IMR-90 (cell line): ENCODE data around the gene GRM4. TPM values are rescaled to one million over a fixed set of nuclear protein-coding genes. Genes with fewer than 3 reads are reported as not detected.

ENCODE experiments used
- ATAC-seq: fragments of 200-7000 bp; cut with Tn5 transposase; 2 replicates; pipeline ENCODE4 v1.9.1; 2020; ENCODE audit warnings: low read depth, mild to moderate bottlenecking, moderate library complexity
- BruUV-seq: library from RNA; stranded (reverse); fragments of 400-500 nt; replicated peaks from 2 replicates; lab custom pipeline; 2021; lab: Mats Ljungman, UMichigan
- CTCF ChIA-PET: fragments of 300-600 bp; formaldehyde crosslinking; extraction: SDS; loops from one replicate; lab custom pipeline; 2021; ENCODE audit warnings: antibody characterized with exemption; lab: Yijun Ruan, JAX
- POLR2A ChIA-PET: fragments of 300-600 bp; sonication (Branson Sonifier 250); formaldehyde crosslinking; loops from one replicate; lab custom pipeline; 2022; ENCODE audit warnings: antibody characterized with exemption; ENCODE audit not compliant: unreplicated experiment; lab: Charles Lee
- DNase-seq: peaks from one replicate; pipeline ENCODE4 v3.0.0; 2013
- H2AFZ ChIP-seq: replicated peaks from 2 replicates; pipeline ENCODE3; 2013; ENCODE audit warnings: low read length, mild to moderate bottlenecking; ENCODE audit not compliant: poor library complexity
- H2AK5ac ChIP-seq: 2 replicates; pipeline ENCODE4 v1.6.1; 2013; ENCODE audit warnings: low read depth, low read length, inconsistent platforms
- H2AK9ac ChIP-seq: replicated peaks from 2 replicates; pipeline ENCODE3; 2013; ENCODE audit warnings: mild to moderate bottlenecking, low read depth, low read length, moderate library complexity; ENCODE audit not compliant: poor library complexity
- H2BK120ac ChIP-seq: 2 replicates; pipeline ENCODE4 v1.6.1; 2013; ENCODE audit warnings: low read depth, low read length, inconsistent platforms
- H2BK15ac ChIP-seq: 3 replicates; pipeline ENCODE4 v1.6.1; 2013; ENCODE audit warnings: low read depth, low read length, inconsistent platforms
- H2BK20ac ChIP-seq: 2 replicates; pipeline ENCODE4 v1.6.1; 2013; ENCODE audit warnings: low read depth, mild to moderate bottlenecking, inconsistent platforms, low read length, moderate library complexity
- H2BK5ac ChIP-seq: 2 replicates; pipeline ENCODE4 v1.6.1; 2013; ENCODE audit warnings: mild to moderate bottlenecking, low read depth, low read length, inconsistent platforms; ENCODE audit not compliant: poor library complexity, severe bottlenecking
- H3K14ac ChIP-seq: replicated peaks from 2 replicates; pipeline ENCODE4 v1.6.1; 2013; ENCODE audit warnings: low read depth, low read length, inconsistent platforms
- H3K18ac ChIP-seq: 2 replicates; pipeline ENCODE4 v1.6.1; 2013; ENCODE audit warnings: low read depth, low read length, control low read depth
- H3K23ac ChIP-seq: 2 replicates; pipeline ENCODE4 v1.6.1; 2013; ENCODE audit warnings: low read depth, low read length, inconsistent platforms
- H3K27ac ChIP-seq: 2 replicates; pipeline ENCODE4 v1.5.1; 2013; ENCODE audit warnings: mild to moderate bottlenecking, control low read depth, low read length; ENCODE audit not compliant: insufficient read depth
- H3K27me3 ChIP-seq: 2 replicates; pipeline ENCODE4 v1.6.1; 2013; ENCODE audit warnings: low read length; ENCODE audit not compliant: control insufficient read depth, insufficient read depth
- H3K36me3 ChIP-seq: 2 replicates; pipeline ENCODE4 v1.6.1; 2013; ENCODE audit warnings: low read length, mixed read lengths; ENCODE audit not compliant: control insufficient read depth, insufficient read depth
- H3K4ac ChIP-seq: 2 replicates; pipeline ENCODE4 v1.6.1; 2013; ENCODE audit warnings: low read depth, low read length, inconsistent platforms
- H3K4me1 ChIP-seq: 2 replicates; pipeline ENCODE4 v1.6.1; 2013; ENCODE audit warnings: low read length, mixed read lengths; ENCODE audit not compliant: control insufficient read depth, insufficient read depth
- H3K4me2 ChIP-seq: 2 replicates; pipeline ENCODE4 v1.6.1; 2013; ENCODE audit warnings: low read depth, mild to moderate bottlenecking, control low read depth, low read length, moderate library complexity
- H3K4me3 ChIP-seq: 2 replicates; pipeline ENCODE4 v1.5.1; 2013; ENCODE audit warnings: low read depth, mild to moderate bottlenecking, control low read depth, low read length, moderate library complexity; ENCODE audit not compliant: insufficient read depth
- H3K56ac ChIP-seq: 2 replicates; pipeline ENCODE4 v1.6.1; 2013; ENCODE audit warnings: low read length, inconsistent platforms; ENCODE audit not compliant: insufficient read depth; ENCODE audit errors: extremely low read depth
- H3K79me1 ChIP-seq, 2 experiments: 2 replicates each; pipeline ENCODE4 v1.6.1; 2013; ENCODE audit warnings: low read length in 2 of 2, inconsistent platforms in 1 of 2, low read depth in 1 of 2
- H3K9ac ChIP-seq: 2 replicates; pipeline ENCODE4 v1.6.1; 2013; ENCODE audit warnings: low read depth, low read length, control low read depth
- H3K9me1 ChIP-seq: 2 replicates; pipeline ENCODE4 v1.6.1; 2013; ENCODE audit warnings: low read length, inconsistent platforms; ENCODE audit not compliant: insufficient read depth
- H3K9me3 ChIP-seq: 2 replicates; pipeline ENCODE4 v1.6.1; 2013; ENCODE audit warnings: low read length; ENCODE audit not compliant: control insufficient read depth, insufficient read depth
- H4K20me1 ChIP-seq: 2 replicates; pipeline ENCODE4 v1.6.1; 2013; ENCODE audit warnings: low read length, inconsistent platforms; ENCODE audit not compliant: insufficient read depth
- H4K5ac ChIP-seq: 2 replicates; pipeline ENCODE4 v1.6.1; 2013; ENCODE audit warnings: mild to moderate bottlenecking, low read depth, low read length, control low read depth
- H4K8ac ChIP-seq, 2 experiments: 2 replicates each; pipeline ENCODE4 v1.6.1; 2013; ENCODE audit warnings: low read depth in 2 of 2, low read length in 2 of 2, control low read depth in 1 of 2, inconsistent platforms in 1 of 2
- H4K91ac ChIP-seq: 2 replicates; pipeline ENCODE4 v1.6.1; 2013; ENCODE audit warnings: low read depth, low read length, inconsistent platforms; ENCODE audit not compliant: insufficient read depth
- CTCF ChIP-seq: conservative IDR thresholded peaks from 2 replicates; pipeline ENCODE4 v1.5.1; 2012; ENCODE audit warnings: mild to moderate bottlenecking, low read depth, low read length, improper control_type of control experiment
- MXI1 ChIP-seq: IDR thresholded peaks from 2 replicates; pipeline ENCODE4 v1.6.1; 2012; ENCODE audit warnings: low read depth, mild to moderate bottlenecking, low read length, moderate library complexity, borderline replicate concordance
- RAD21 ChIP-seq: IDR thresholded peaks from 2 replicates; pipeline ENCODE4 v1.6.1; 2012; ENCODE audit warnings: low read length, improper control_type of control experiment
- WGBS, 2 experiments: methylation state at CpG; one replicate each; pipeline versions ENCODE4 v1.1.5 to v1.1.7; 2013; ENCODE audit warnings: missing lambda C conversion rate in 2 of 2; ENCODE audit not compliant: insufficient read length in 1 of 2; ENCODE audit errors: extremely low coverage in 2 of 2; 5-methylcytosine and 5-hydroxymethylcytosine counted together
- dilution Hi-C: fragments of 300-500 bp; cut with HindIII; formaldehyde crosslinking; loops from one replicate; pipeline ENCODE4 v1.14.3; 2018; ENCODE audit warnings: low sequenced_read_pairs; ENCODE audit not compliant: unreplicated experiment
- in situ Hi-C: fragments of 300-500 bp; cut with MboI; formaldehyde crosslinking; loops from 3 replicates; pipeline ENCODE4 v1.14.3; 2019; ENCODE audit warnings: low sequenced_read_pairs, inconsistent platforms, mixed read lengths
- intact Hi-C: fragments of 100-400 bp; cut with micrococcal nuclease; formaldehyde crosslinking; loops from 2 replicates; pipeline ENCODE4 v1.10.0; 2022
- polyA plus RNA-seq, 3 experiments: library from polyadenylated mRNA; depleted of rRNA; stranded (reverse); fragments of >200 nt; gene quantifications; 2 replicates each; pipeline ENCODE4 v1.2.3, GENCODE V29; 2012; ENCODE audit warnings: low replicate concordance in 1 of 3
- total RNA-seq: library from RNA; depleted of rRNA; stranded (reverse); fragments of >200 nt; gene quantifications from 2 replicates; pipeline ENCODE4 v1.2.3, GENCODE V29; 2012

The GRM4 gene
- total and polyA plus RNA-seq, 2 of the 4 experiments (the other 2 are of a cell fraction): 0.02 TPM; not detected in 1

GRCh38 chr6:34047913-34048867 lies 97.7 kb downstream of the GRM4 start:
- H3K4ac ChIP-seq: no peak overlapping the region
- no peak overlapping the region for H4K8ac ChIP-seq
- H4K20me1 ChIP-seq: no peaks in the 10 kb centered on the region; the same call in 1 of the 2 replicates
- H2BK120ac ChIP-seq: no peak overlapping the region
- H3K9me3 ChIP-seq: no peaks in the 10 kb centered on the region
- no peak overlapping the region for H3K4me3 ChIP-seq
- dilution Hi-C loops: no loop called here
- DNase-seq: no peak
- no peak overlapping the region for H2BK5ac ChIP-seq
- H4K5ac ChIP-seq: no peak overlapping the region
- H3K9me1 ChIP-seq: no peaks in the 10 kb centered on the region
- no peak overlapping the region for H3K23ac ChIP-seq
- H2AK5ac ChIP-seq: no peak overlapping the region
- in situ Hi-C loops: no loop called here
- peaks cover 56% of the 10 kb centered on the region for H3K27me3 ChIP-seq
- no peak overlapping the region for H3K14ac ChIP-seq
- H2BK20ac ChIP-seq: no peak overlapping the region
- H3K4me2 ChIP-seq: no peak overlapping the region
- H3K79me1 ChIP-seq: no peaks in the 10 kb centered on the region
- no peaks in the 10 kb centered on the region for H3K36me3 ChIP-seq
- H3K4me1 ChIP-seq: no peaks in the 10 kb centered on the region
- WGBS, 2 experiments: 40% methylated on average over 3 of the region's 15 CpGs; no CpG with 5 or more reads in 1 of the 2 experiments
- no peak overlapping the region for H3K9ac ChIP-seq
- ChIA-PET POLR2A (no interaction called here), CTCF (no interaction called here)
- H2AK9ac ChIP-seq: no peak overlapping the region
- intact Hi-C loops: no loop called here
- H2BK15ac ChIP-seq: no peak overlapping the region
- no peak overlapping the region for H2AFZ ChIP-seq
- H3K56ac ChIP-seq: no peak overlapping the region
- no TSS peak for BruUV-seq
- ATAC-seq: no peak
- no peak overlapping the region for H4K91ac ChIP-seq
- no peak overlapping the region for H3K27ac ChIP-seq
- TF ChIP-seq RAD21 (no peak), CTCF (no peak), MXI1 (no peak)
- H3K18ac ChIP-seq: no peak overlapping the region
